Fibroblast of lung (primary cell): ENCODE measurements around the gene HOXC9.

Experiments used
- EZH2 ChIP-seq: IDR thresholded peaks from 2 replicates; pipeline ENCODE4 v1.5.1; 2012; ENCODE audit warnings: low read length, control low read depth, mild to moderate bottlenecking; ENCODE audit errors: missing control alignments
- TF ChIP-seq, protein P1 (sequence below), 2 donors: IDR thresholded peaks in 1 of 2; conservative IDR thresholded peaks in 1 of 2; 1 replicate in 1 of 2; 2 replicates in 1 of 2; pipeline ENCODE4 v1.5.1; 2011 to 2012; ENCODE audit warnings: low read length in 2 of 2, control low read depth in 1 of 2, inconsistent platforms in 1 of 2, low read depth in 1 of 2, mild to moderate bottlenecking in 1 of 2

DNA sequence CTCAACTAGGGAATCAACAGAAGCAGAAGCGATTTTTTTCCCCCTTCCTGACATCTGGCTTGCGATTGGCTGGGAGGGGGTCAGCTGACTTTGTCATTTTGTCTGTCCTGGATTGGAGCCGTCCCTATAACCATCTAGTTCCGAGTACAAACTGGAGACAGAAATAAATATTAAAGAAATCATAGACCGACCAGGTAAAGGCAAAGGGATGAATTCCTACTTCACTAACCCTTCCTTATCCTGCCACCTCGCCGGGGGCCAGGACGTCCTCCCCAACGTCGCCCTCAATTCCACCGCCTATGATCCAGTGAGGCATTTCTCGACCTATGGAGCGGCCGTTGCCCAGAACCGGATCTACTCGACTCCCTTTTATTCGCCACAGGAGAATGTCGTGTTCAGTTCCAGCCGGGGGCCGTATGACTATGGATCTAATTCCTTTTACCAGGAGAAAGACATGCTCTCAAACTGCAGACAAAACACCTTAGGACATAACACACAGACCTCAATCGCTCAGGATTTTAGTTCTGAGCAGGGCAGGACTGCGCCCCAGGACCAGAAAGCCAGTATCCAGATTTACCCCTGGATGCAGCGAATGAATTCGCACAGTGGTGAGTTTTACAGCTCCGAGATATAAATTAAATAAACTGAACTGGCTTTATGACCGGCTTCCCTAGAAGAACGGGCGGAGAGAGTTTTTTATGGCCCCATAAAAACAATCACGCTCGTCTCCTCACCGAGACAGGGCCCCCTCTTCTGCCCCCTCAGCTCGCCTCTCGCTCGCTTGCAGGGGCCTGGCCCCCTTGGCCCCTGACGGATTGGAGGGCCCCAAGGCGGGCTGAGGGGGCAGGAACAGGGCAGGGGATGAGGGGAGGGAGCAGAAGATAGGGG lies 28.6 kb downstream of the HOXC9 start, which contains the start of gene HOXC6:
- TF ChIP-seq, protein P1, sequence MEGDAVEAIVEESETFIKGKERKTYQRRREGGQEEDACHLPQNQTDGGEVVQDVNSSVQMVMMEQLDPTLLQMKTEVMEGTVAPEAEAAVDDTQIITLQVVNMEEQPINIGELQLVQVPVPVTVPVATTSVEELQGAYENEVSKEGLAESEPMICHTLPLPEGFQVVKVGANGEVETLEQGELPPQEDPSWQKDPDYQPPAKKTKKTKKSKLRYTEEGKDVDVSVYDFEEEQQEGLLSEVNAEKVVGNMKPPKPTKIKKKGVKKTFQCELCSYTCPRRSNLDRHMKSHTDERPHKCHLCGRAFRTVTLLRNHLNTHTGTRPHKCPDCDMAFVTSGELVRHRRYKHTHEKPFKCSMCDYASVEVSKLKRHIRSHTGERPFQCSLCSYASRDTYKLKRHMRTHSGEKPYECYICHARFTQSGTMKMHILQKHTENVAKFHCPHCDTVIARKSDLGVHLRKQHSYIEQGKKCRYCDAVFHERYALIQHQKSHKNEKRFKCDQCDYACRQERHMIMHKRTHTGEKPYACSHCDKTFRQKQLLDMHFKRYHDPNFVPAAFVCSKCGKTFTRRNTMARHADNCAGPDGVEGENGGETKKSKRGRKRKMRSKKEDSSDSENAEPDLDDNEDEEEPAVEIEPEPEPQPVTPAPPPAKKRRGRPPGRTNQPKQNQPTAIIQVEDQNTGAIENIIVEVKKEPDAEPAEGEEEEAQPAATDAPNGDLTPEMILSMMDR (conservative IDR thresholded peaks at IDR 0.05 in 1 of 2, IDR thresholded peaks at IDR 0.05 in 1 of 2; ENCODE audit: low read depth in 1 of 2, low read length in 2 of 2) = no peak
- peak; percentile 44 for TF ChIP-seq EZH2
